Esophagus muscularis mucosa (tissue), 4 donors: ENCODE measurements around the gene RAET1E. TPM values are rescaled to one million over a fixed set of nuclear protein-coding genes. Genes with fewer than 3 reads are reported as not detected.

Experiments
- DNase-seq: peaks from one replicate; pipeline ENCODE4 v3.0.0-alpha.2; 2017; ENCODE audit errors: extremely low spot score
- H3K27ac ChIP-seq, 4 donors: fragments of 200-600 bp; sonication (generic); replicated peaks in 1 of 4; 1 replicate in 3 of 4; 2 replicates in 1 of 4; pipeline ENCODE4 v1.5.1; 2016 to 2019; ENCODE audit warnings: mild to moderate bottlenecking in 1 of 4
- H3K27me3 ChIP-seq, 4 donors: fragments of 200-600 bp; sonication (generic); one replicate each; pipeline versions ENCODE4 v1.5.1 to v1.6.0; 2016 to 2019
- H3K36me3 ChIP-seq, 4 donors: fragments of 200-600 bp; sonication (generic); one replicate each; pipeline ENCODE4 v1.5.1; 2016 to 2019
- H3K4me1 ChIP-seq, 4 donors: fragments of 200-600 bp; sonication (generic); one replicate each; pipeline ENCODE4 v1.5.1; 2016 to 2019
- H3K4me3 ChIP-seq, 4 donors: fragments of 200-600 bp; sonication (generic); 1 replicate in 2 of 4; 2 replicates in 2 of 4; pipeline ENCODE4 v1.5.1; 2016 to 2019; ENCODE audit warnings: mild to moderate bottlenecking in 4 of 4, moderate library complexity in 1 of 4
- H3K9me3 ChIP-seq, 4 donors: fragments of 200-600 bp; sonication (generic); 1 replicate in 3 of 4; 2 replicates in 1 of 4; pipeline ENCODE4 v1.5.1; 2016 to 2019
- EP300 ChIP-seq: sonication (generic); formaldehyde crosslinking; IDR thresholded peaks from one replicate; pipeline ENCODE4 v1.6.1; 2017; ENCODE audit warnings: antibody characterized with exemption
- POLR2A ChIP-seq: fragments of 450-650 bp; IDR thresholded peaks from one replicate; pipeline ENCODE4 v1.6.1; 2017; ENCODE audit warnings: antibody characterized with exemption, moderate library complexity, mild to moderate bottlenecking, low read depth
- POLR2AphosphoS5 ChIP-seq, 2 donors: sonication (generic); formaldehyde crosslinking; IDR thresholded peaks; one replicate each; pipeline ENCODE4 v1.6.1; 2017; ENCODE audit warnings: antibody characterized with exemption in 2 of 2
- WGBS: methylation state at CpG from one replicate; pipeline ENCODE4 v1.1.5; 2018; 5-methylcytosine and 5-hydroxymethylcytosine counted together
- intact Hi-C: fragments of 100-400 bp; cut with DNase I; formaldehyde crosslinking; loops from one replicate; pipeline ENCODE4 v1.15.1; 2023
- total RNA-seq, 4 donors: library from RNA; depleted of rRNA; stranded (reverse); fragments of >200 nt; gene quantifications; one replicate each; pipeline versions ENCODE4 v1.1.0 to v1.2.1, GENCODE V29; 2016
- TF ChIP-seq, protein P1 (sequence below), 3 experiments: fragments of 200-600 bp in 2 of 3; fragments of 450-650 bp in 1 of 3; sonication (generic) in 2 of 3; IDR thresholded peaks; one replicate each; pipeline ENCODE4 v1.5.1; 2017 to 2019; ENCODE audit warnings: antibody characterized with exemption in 3 of 3, mild to moderate bottlenecking in 2 of 3, moderate library complexity in 1 of 3

RAET1E gene
- total RNA-seq, 4 donors from 2014 or later: 0.29 TPM; not detected in 3

- TF ChIP-seq EP300: no peak
- TF ChIP-seq, protein P1, sequence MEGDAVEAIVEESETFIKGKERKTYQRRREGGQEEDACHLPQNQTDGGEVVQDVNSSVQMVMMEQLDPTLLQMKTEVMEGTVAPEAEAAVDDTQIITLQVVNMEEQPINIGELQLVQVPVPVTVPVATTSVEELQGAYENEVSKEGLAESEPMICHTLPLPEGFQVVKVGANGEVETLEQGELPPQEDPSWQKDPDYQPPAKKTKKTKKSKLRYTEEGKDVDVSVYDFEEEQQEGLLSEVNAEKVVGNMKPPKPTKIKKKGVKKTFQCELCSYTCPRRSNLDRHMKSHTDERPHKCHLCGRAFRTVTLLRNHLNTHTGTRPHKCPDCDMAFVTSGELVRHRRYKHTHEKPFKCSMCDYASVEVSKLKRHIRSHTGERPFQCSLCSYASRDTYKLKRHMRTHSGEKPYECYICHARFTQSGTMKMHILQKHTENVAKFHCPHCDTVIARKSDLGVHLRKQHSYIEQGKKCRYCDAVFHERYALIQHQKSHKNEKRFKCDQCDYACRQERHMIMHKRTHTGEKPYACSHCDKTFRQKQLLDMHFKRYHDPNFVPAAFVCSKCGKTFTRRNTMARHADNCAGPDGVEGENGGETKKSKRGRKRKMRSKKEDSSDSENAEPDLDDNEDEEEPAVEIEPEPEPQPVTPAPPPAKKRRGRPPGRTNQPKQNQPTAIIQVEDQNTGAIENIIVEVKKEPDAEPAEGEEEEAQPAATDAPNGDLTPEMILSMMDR (IDR thresholded peaks at IDR 0.05): no peak
- TF ChIP-seq POLR2A: no peak
- TF ChIP-seq POLR2AphosphoS5 (IDR thresholded peaks at IDR 0.05): no peak
- no peak for DNase-seq
- Histone ChIP-seq H3K36me3 (no peaks in the 10 kb centered on the region), H3K4me1 (peaks cover 18 to 31% (median 27%) of the 10 kb centered on the region in 4 donors), H3K27me3 (no peaks in the 10 kb centered on the region), H3K9me3 (no peaks in the 10 kb centered on the region), H3K4me3 (no peak overlapping the region), H3K27ac (no peak overlapping the region)
- intact Hi-C loops: no loop called here
- WGBS: 88% methylated on average over 14 of the region's 14 CpGs
Measured at GRCh38 chr6:149861603-149862423, 36.1 kb downstream of the RAET1E start.

DNA sequence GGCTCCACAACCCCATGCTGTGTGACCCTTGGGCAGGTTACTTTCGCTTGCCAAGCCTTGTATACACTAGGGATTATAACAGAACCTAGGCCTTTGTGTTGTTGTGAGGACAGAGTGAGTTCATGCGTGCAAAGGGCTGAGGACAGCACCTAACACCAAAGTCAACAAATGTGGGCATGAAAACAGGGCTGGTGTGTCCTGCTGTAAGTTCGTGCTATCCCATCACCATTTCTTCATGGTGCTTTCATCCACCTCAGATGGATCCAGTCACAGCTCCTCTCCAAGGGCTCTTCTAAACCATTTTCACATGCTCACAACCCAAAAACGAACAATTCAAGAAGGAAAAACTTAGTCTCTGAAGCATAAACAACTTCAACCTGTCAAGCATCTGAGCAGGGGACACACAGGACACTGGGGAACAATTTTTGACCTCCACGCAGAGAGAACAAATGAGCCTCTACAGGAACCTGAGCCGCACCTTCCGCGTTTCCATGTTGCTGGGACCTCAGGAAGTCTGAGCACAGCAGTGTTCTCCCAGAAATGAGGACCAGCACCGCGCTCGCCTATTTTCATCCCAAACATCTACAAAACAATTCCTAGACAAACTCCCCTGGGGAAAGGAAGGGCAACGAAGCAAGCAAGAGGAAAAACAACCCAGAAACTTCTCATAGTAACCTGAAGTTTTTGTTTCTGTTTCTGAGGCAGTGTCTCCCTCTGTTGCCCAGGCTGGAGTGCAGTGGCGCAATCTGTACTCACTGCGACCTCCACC is 36.9 kb downstream of the RAET1E start:
- Histone ChIP-seq H3K27ac (no peak overlapping the region), H3K36me3 (no peaks in the 10 kb centered on the region), H3K9me3 (no peaks in the 10 kb centered on the region), H3K4me1 (peaks cover 18 to 31% (median 27%) of the 10 kb centered on the region in 4 donors), H3K4me3 (no peak overlapping the region), H3K27me3 (no peaks in the 10 kb centered on the region)
- intact Hi-C loops: no loop called here
- TF ChIP-seq, protein P1 (IDR thresholded peaks at IDR 0.05): no peak
- TF ChIP-seq EP300 (no peak), POLR2AphosphoS5 (IDR thresholded peaks at IDR 0.05) (no peak), POLR2A (no peak)
- no peak for DNase-seq
- 92% methylated on average over 14 of the region's 14 CpGs for WGBS

DNA sequence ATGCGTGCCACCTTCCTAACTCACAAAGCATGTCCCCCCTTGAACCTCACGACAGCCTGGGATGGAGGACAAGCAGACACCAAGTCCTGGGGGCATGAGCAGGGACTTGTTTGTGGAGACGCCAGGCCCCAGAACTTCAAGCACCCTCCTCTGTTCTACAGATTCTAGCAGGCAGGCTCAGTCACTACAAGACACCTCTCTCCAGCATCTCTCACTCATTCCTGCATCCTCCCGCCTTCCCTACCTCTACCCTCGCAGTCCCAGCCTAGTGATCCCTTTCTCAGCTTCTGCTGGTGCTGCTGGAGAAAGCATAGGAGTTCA is 37.4 kb downstream of the RAET1E start:
- intact Hi-C loops: no loop called here

DNA sequence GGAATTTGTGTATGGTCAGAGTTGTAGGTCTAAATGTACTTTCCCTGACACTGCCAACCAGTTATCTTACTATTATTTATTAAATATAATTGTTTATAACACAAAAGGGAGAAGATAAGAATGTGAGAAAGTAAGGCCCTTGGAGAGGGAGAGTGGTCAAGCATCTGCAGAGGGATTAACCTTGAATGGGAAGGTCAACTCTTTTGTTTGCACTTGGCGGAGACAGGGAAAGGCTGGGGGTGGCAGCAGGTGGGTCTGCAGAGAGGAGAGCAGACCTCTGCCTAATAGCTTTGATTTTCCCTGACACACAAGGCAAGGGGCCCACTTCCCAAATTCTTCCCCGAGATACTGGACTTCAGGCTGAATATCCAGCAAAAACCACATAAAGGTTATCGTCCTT is 38.0 kb downstream of the RAET1E start:
- no peak overlapping the region for H3K27ac ChIP-seq
- peaks cover 18 to 39% (median 33%) of the 10 kb centered on the region in 4 donors for H3K4me1 ChIP-seq
- H3K9me3 ChIP-seq: no peaks in the 10 kb centered on the region
- TF ChIP-seq POLR2A: no peak
- no peak for TF ChIP-seq EP300
- TF ChIP-seq, protein P1 (IDR thresholded peaks at IDR 0.05): no peak
- no peak for TF ChIP-seq POLR2AphosphoS5 (IDR thresholded peaks at IDR 0.05)
- intact Hi-C loops: no loop called here
- DNase-seq: no peak
- H3K36me3 ChIP-seq: no peaks in the 10 kb centered on the region
- WGBS: 95% methylated on average over 3 of the region's 3 CpGs
- H3K4me3 ChIP-seq: no peak overlapping the region
- no peaks in the 10 kb centered on the region for H3K27me3 ChIP-seq

More for the DNA sequence above, 37.4 kb downstream of the RAET1E start:
- Histone ChIP-seq H3K9me3 (no peaks in the 10 kb centered on the region), H3K4me1 (peaks cover 18 to 35% (median 30%) of the 10 kb centered on the region in 4 donors), H3K27ac (no peak overlapping the region), H3K27me3 (no peaks in the 10 kb centered on the region), H3K4me3 (no peak overlapping the region), H3K36me3 (no peaks in the 10 kb centered on the region)
- WGBS: 98% methylated on average over 5 of the region's 5 CpGs
- DNase-seq: no peak
- TF ChIP-seq EP300 (no peak), POLR2A (no peak), POLR2AphosphoS5 (IDR thresholded peaks at IDR 0.05) (no peak)
- TF ChIP-seq, protein P1 (IDR thresholded peaks at IDR 0.05): no peak
